ENCODE results near the gene CUEDC1.

CUEDC1 gene

GRCh38 chr17:57927048-57927723 lies 28.0 kb downstream of the CUEDC1 start:
- Histone ChIP-seq H3K27ac (replicated peaks) (no peak overlapping the region), H3K4me3 (replicated peaks; ENCODE audit: insufficient read depth, low read length) (no peak overlapping the region), H3K27me3 (ENCODE audit: insufficient read depth, poor library complexity, severe bottlenecking) (no peaks in the 10 kb centered on the region)
- DNase-seq (ENCODE audit: low read depth in 1 of 2, low spot score in 1 of 2) = no peak
- TF ChIP-seq, protein P1, sequence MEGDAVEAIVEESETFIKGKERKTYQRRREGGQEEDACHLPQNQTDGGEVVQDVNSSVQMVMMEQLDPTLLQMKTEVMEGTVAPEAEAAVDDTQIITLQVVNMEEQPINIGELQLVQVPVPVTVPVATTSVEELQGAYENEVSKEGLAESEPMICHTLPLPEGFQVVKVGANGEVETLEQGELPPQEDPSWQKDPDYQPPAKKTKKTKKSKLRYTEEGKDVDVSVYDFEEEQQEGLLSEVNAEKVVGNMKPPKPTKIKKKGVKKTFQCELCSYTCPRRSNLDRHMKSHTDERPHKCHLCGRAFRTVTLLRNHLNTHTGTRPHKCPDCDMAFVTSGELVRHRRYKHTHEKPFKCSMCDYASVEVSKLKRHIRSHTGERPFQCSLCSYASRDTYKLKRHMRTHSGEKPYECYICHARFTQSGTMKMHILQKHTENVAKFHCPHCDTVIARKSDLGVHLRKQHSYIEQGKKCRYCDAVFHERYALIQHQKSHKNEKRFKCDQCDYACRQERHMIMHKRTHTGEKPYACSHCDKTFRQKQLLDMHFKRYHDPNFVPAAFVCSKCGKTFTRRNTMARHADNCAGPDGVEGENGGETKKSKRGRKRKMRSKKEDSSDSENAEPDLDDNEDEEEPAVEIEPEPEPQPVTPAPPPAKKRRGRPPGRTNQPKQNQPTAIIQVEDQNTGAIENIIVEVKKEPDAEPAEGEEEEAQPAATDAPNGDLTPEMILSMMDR (IDR thresholded peaks at IDR 0.05; ENCODE audit: insufficient read depth, low read length) = no peak
- TF ChIP-seq GABPA (IDR thresholded peaks at IDR 0.05; ENCODE audit: low read depth) (no peak), REST (IDR thresholded peaks at IDR 0.05; ENCODE audit: insufficient replicate concordance, low read depth) (no peak), POLR2AphosphoS5 (IDR thresholded peaks at IDR 0.05; ENCODE audit: low read depth) (no peak), SPI1 (IDR thresholded peaks at IDR 0.05; ENCODE audit: borderline replicate concordance, low read depth) (no peak)

DNA sequence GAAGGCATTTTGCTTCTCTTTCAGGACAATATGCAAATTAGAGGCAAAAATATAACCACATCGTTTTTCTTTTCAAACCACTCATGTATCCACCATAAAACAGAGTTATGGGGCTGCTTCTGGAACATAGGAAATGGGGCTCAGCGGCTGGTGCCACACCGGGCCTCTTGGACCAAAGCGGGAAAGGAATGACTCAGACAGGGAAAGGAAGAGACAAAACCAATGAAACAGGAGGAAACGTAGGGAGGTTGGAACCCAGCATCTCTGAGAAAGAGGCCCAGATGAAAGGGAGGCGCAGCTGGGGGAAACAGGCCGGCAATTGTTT lies 28.5 kb downstream of the CUEDC1 start:
- H3K27me3 ChIP-seq (ENCODE audit: insufficient read depth, poor library complexity, severe bottlenecking) = no peaks in the 10 kb centered on the region
- H3K27ac ChIP-seq (replicated peaks) = no peak overlapping the region
- TF ChIP-seq, protein P1 (IDR thresholded peaks at IDR 0.05; ENCODE audit: insufficient read depth, low read length) = no peak
- TF ChIP-seq REST (IDR thresholded peaks at IDR 0.05; ENCODE audit: insufficient replicate concordance, low read depth) = no peak
- no peak for TF ChIP-seq GABPA (IDR thresholded peaks at IDR 0.05; ENCODE audit: low read depth)
- TF ChIP-seq SPI1 (IDR thresholded peaks at IDR 0.05; ENCODE audit: borderline replicate concordance, low read depth) = no peak
- TF ChIP-seq POLR2AphosphoS5 (IDR thresholded peaks at IDR 0.05; ENCODE audit: low read depth) = no peak
- H3K4me3 ChIP-seq (replicated peaks; ENCODE audit: insufficient read depth, low read length) = no peak overlapping the region
- no peak for DNase-seq (ENCODE audit: low read depth in 1 of 2, low spot score in 1 of 2)

GRCh38 chr17:57925361-57925990 lies 29.7 kb downstream of the CUEDC1 start:
- Histone ChIP-seq H3K27ac (replicated peaks) (no peak overlapping the region), H3K27me3 (ENCODE audit: insufficient read depth, poor library complexity, severe bottlenecking) (no peaks in the 10 kb centered on the region), H3K4me3 (replicated peaks; ENCODE audit: insufficient read depth, low read length) (no peak overlapping the region)
- no peak for DNase-seq (ENCODE audit: low read depth in 1 of 2, low spot score in 1 of 2)
- TF ChIP-seq SPI1 (IDR thresholded peaks at IDR 0.05; ENCODE audit: borderline replicate concordance, low read depth) = no peak
- TF ChIP-seq REST (IDR thresholded peaks at IDR 0.05; ENCODE audit: insufficient replicate concordance, low read depth) = no peak

All from HL-60 (cell line).